ENCODE results near the gene MAP4K4.
A peak's percentile ranks its signal among the peaks of the same experiment; 100 is the strongest.

MAP4K4 gene

GRCh38 chr2:101740555-101740964 is 43.1 kb downstream of the MAP4K4 start:
- no peak for DNase-seq (ENCODE audit: low read depth)
- no peak overlapping the region for H3K4me3 ChIP-seq (ENCODE audit: low read length)
- TF ChIP-seq CTCF (IDR thresholded peaks at IDR 0.05; ENCODE audit: insufficient read depth, low read depth, low read length, missing control alignments) = no peak

- H3K4me3 ChIP-seq (ENCODE audit: low read length) = peak overlapping the region; percentile 22
- DNase-seq (ENCODE audit: low read depth) = peak; percentile 94
- TF ChIP-seq CTCF (IDR thresholded peaks at IDR 0.05; ENCODE audit: insufficient read depth, low read depth, low read length, missing control alignments) = peak; percentile 23
Measured at GRCh38 chr2:101741775-101742520, 44.4 kb downstream of the MAP4K4 start.

GRCh38 chr2:101742547-101742946 is 45.0 kb downstream of the MAP4K4 start:
- peak overlapping the region; percentile 22 for H3K4me3 ChIP-seq (ENCODE audit: low read length)
- no peak for DNase-seq (ENCODE audit: low read depth)
- no peak for TF ChIP-seq CTCF (IDR thresholded peaks at IDR 0.05; ENCODE audit: insufficient read depth, low read depth, low read length, missing control alignments)

DNA sequence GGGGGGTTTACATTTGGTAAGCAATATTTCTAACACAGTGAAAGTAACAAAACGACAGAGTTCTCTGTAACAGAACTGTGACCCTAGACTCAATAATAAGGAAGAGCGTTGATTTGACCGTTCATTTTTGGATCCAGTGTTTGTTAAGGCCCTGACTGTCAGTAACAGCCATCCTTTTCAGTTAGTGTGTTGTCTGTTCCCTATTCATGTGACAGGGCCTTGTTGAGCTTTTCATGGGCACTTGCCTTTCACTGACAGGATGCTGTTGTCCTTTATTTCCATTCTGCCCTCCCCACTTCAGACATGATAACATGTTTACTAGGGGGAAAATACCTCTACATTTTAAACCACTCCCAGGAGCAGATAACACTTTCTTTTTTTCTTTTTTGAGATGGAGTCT is 45.8 kb downstream of the MAP4K4 start:
- no peak for TF ChIP-seq CTCF (IDR thresholded peaks at IDR 0.05; ENCODE audit: insufficient read depth, low read depth, low read length, missing control alignments)
- no peak for DNase-seq (ENCODE audit: low read depth)
- H3K4me3 ChIP-seq (ENCODE audit: low read length) = no peak overlapping the region

DNA sequence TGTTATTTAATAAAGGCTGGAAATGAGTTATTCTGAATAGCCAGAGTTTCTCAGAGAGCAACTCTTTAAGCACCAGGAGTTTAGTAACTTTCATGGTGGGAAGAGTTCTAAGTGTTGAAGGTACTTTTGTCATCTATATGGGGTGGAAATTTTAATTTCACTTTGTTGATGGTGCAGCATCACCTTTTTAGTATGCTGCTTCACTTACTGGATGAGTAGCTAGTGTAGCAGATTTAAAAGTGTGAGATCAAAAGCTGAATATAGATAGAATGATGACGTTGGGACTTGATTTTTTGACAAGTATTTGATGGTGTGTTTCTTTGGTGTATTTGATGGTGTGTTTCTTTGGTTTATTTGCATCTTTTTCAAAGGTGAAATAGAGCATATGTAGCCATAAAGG is 47.3 kb downstream of the MAP4K4 start:
- no peak for TF ChIP-seq CTCF (IDR thresholded peaks at IDR 0.05; ENCODE audit: insufficient read depth, low read depth, low read length, missing control alignments)
- DNase-seq (ENCODE audit: low read depth) = no peak
- no peak overlapping the region for H3K4me3 ChIP-seq (ENCODE audit: low read length)

- H3K4me3 ChIP-seq (ENCODE audit: low read length) = no peak overlapping the region
- DNase-seq (ENCODE audit: low read depth) = peak; percentile 73
Measured at GRCh38 chr2:101745711-101746694, 48.5 kb downstream of the MAP4K4 start.

More at GRCh38 chr2:101745711-101746694, 48.5 kb downstream of the MAP4K4 start:
- TF ChIP-seq CTCF (IDR thresholded peaks at IDR 0.05; ENCODE audit: insufficient read depth, low read depth, low read length, missing control alignments) = no peak
